Measurements from ENCODE around the gene KLHDC3.

Gene KLHDC3

GRCh38 chr6:42969431-42969830, 44.6 kb upstream of the KLHDC3 start:
- DNase-seq, result no peak
- H3K36me3 ChIP-seq, result peaks cover 11% of the 10 kb centered on the region
- H3K9me3 ChIP-seq, result no peaks in the 10 kb centered on the region
- no peak for TF ChIP-seq CTCF (IDR thresholded peaks at IDR 0.05; ENCODE audit: low read depth, low read length)
- H3K27me3 ChIP-seq, result no peaks in the 10 kb centered on the region
- H3K4me3 ChIP-seq (ENCODE audit: low read depth, low read length), result no peak overlapping the region
- H3K4me1 ChIP-seq, result no peaks in the 10 kb centered on the region

- Histone ChIP-seq H3K27me3 (no peaks in the 10 kb centered on the region), H3K9me3 (no peaks in the 10 kb centered on the region), H3K36me3 (peaks cover 11% of the 10 kb centered on the region), H3K4me1 (peaks cover under 1% of the 10 kb centered on the region; the same call in 1 of the 2 replicates), H3K4me3 (ENCODE audit: low read depth, low read length) (no peak overlapping the region)
- DNase-seq, result no peak
- TF ChIP-seq CTCF (IDR thresholded peaks at IDR 0.05; ENCODE audit: low read depth, low read length), result no peak
Observed at GRCh38 chr6:42969934-42970333, 44.1 kb upstream of the KLHDC3 start.

GRCh38 chr6:42970871-42971612, 43.0 kb upstream of the KLHDC3 start:
- H3K36me3 ChIP-seq, result peaks cover 11% of the 10 kb centered on the region
- no peak overlapping the region for H3K4me3 ChIP-seq (ENCODE audit: low read depth, low read length)
- H3K4me1 ChIP-seq, result peaks cover 5% of the 10 kb centered on the region; the same call in 1 of the 2 replicates
- no peak for TF ChIP-seq CTCF (IDR thresholded peaks at IDR 0.05; ENCODE audit: low read depth, low read length)
- H3K27me3 ChIP-seq, result no peaks in the 10 kb centered on the region
- no peak for DNase-seq
- no peaks in the 10 kb centered on the region for H3K9me3 ChIP-seq

GRCh38 chr6:42971746-42972327, 42.2 kb upstream of the KLHDC3 start:
- Histone ChIP-seq H3K4me3 (ENCODE audit: low read depth, low read length) (no peak overlapping the region), H3K9me3 (no peaks in the 10 kb centered on the region), H3K36me3 (peaks cover 9% of the 10 kb centered on the region), H3K27me3 (no peaks in the 10 kb centered on the region), H3K4me1 (peaks cover 5% of the 10 kb centered on the region; the same call in 1 of the 2 replicates)
- no peak for DNase-seq
- no peak for TF ChIP-seq CTCF (IDR thresholded peaks at IDR 0.05; ENCODE audit: low read depth, low read length)

DNA sequence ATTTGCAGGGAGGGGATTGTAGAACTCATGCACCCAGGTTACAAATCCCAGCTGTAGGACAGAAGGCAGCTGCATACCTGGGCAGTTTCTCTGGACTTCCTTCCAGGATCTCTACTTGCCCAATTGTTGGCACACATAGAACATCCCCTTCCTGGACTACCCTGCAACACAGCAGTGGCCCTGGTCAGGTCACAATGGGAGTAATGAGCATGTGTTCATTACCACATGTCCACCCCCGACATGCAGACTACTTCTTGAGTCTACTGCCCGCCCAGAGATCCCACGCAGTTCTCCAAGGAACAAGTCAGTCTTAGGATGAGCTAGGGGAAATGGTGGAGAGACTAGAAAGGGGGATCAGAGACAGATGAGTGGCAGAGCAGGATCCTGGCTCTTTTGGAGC, 40.1 kb upstream of the KLHDC3 start:
- no peak for DNase-seq
- TF ChIP-seq CTCF (IDR thresholded peaks at IDR 0.05; ENCODE audit: low read depth, low read length), result no peak
- Histone ChIP-seq H3K4me3 (ENCODE audit: low read depth, low read length) (no peak overlapping the region), H3K27me3 (no peaks in the 10 kb centered on the region), H3K9me3 (no peaks in the 10 kb centered on the region), H3K4me1 (peaks cover 5% of the 10 kb centered on the region; the same call in 1 of the 2 replicates), H3K36me3 (peaks cover 9% of the 10 kb centered on the region)

DNA sequence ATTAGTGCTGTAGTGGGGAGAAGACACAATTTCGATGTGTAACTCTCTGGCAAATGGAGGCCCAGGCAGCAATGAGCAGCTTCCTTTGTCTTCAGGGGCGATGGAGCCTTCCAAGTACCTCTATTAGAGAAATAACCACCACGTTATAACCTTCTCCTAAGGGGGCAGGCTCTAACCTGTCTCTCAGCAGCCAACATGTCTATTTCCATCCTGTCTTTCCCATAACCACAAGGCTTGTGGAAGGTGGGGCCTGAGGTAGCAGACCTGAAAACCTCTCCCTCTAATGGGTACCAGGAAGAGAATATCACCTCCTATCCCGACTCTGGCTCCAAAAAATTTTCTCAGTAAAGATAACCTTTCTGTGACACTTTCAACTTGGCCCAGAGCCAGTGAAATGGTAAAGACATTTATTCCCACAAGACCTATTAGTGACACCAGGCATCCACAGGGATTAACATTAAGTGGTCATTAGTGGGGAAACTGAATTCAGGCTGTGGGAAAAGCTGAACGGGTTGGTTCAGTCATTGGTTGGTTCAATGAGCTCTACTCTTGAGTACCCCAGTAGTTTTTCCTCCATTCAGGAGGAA, 39.0 kb upstream of the KLHDC3 start:
- no peak overlapping the region for H3K4me3 ChIP-seq (ENCODE audit: low read depth, low read length)
- peak; percentile 28 for DNase-seq
- no peaks in the 10 kb centered on the region for H3K9me3 ChIP-seq
- peaks cover 5% of the 10 kb centered on the region; the same call in 1 of the 2 replicates for H3K4me1 ChIP-seq
- no peak for TF ChIP-seq CTCF (IDR thresholded peaks at IDR 0.05; ENCODE audit: low read depth, low read length)
- peaks cover under 1% of the 10 kb centered on the region; the same call in 1 of the 2 replicates for H3K36me3 ChIP-seq
- no peaks in the 10 kb centered on the region for H3K27me3 ChIP-seq

All from BE2C (cell line).